GM11168 (cell line): ENCODE data around the gene FGF2.
"Not testable (repeated sequence)": the region's sequence is repeated elsewhere in the genome, so short reads cannot be mapped to it uniquely, and the experiment has no call there.

Experiments
- in situ Hi-C: fragments of 300-500 bp; cut with MboI; formaldehyde crosslinking; loops from one replicate; pipeline ENCODE4 v1.12.0; 2022; ENCODE audit warnings: low sequenced_read_pairs; ENCODE audit not compliant: unreplicated experiment

The FGF2 gene

DNA sequence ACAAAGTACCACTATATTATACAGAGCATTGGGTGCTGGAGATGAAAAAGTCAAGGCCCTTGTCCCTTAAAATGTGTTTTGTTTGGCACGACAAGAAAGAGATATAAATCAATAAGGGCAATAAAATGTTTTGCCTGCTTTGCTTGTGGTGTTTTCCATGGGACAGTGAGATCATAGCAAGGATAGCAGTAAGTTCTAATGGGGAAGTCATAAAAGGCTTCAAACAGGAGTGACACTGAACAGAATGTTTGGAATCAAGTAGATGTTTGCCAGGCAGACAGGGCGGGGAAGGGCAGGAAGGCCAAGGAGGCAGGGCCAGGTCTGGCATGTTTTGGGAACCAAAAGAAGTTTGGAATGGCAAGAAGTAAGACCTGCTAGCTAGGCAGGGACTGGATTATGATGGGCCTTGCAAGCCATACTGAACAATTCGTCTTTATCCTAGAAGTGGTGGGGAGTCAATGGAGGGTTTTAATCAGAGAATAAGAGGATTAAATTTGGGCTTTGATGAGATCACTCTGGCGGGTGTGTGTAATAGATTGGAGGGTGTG lies 16.4 kb downstream of the FGF2 start:
- in situ Hi-C loops, result no loop called here

DNA sequence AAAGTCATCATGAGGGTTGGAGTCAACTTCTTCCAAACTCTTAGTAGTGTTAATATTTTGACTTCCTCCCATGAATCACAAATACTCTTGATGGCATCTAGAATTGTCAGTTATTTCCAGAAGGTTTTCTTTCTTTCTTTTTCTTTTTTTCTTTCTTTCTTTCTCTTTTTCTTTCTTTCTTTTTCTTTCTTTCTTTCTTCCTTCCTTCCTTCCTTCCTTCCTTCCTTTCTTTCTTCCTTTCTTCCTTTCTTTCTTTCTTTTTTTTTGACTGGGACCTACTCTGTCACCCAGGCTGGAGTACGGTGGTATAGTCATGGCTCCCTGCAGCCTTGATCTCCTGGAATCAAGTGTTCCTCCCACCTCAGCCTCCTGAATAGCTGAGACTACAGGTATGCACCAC lies 17.8 kb downstream of the FGF2 start:
- in situ Hi-C loops, result not testable (repeated sequence)

DNA sequence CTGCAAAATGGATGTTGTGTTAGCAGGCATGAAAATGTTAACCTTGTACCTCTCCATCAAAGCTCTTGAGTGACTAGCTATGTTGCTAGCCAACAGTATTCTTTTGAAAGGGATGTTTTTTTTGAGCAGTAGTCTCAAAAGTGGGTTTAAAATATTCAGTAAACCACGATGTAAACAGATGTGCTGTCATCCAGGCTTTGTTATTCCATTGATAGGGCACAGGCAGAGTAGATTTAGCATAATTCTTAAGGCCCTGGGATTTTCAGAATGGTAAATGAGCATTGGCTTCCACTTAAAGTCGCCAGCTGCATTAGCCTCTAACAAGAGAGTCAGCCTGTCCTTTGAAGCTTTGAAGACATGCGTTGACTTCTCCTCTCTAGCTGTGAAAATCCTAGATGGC lies 18.4 kb downstream of the FGF2 start:
- in situ Hi-C loops, result no loop called here

DNA sequence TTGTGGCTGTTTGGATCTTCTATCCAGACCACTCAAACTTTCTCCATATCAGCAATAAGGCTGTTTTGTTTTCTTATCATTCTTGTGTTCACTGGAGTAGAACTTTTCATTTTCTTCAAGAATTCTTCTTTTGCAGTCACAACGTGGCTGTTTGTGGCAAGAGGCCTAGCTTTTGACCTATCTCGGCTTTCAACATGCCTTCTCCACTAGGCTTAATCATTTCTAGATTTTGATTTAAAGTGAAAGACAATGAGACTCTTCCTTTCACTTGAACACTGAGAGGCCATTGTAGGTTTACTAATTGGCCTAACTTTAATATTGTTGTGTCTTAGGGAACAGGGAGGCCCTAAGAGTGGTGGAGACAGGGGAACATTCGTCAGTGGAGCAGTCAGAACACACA lies 19.1 kb downstream of the FGF2 start:
- in situ Hi-C loops, result no loop called here

DNA sequence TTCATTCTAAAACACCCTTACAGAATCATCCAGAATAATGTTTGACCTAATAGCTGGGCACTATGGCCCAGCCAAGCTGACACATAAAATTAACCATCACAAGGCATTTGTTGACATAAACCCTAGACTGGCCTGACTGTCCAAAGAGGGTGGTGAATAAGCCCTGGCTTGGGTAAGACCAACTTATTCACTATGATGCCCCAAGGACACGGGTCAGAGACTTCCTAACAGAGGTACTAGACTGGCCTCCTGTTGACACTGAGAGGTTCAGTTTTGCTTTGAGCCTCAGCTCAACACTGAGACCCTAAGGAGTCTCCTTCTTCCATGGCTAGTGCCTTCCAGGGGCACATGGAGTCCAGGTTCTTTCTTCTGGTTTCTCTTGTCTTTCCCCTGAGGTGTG lies 21.3 kb downstream of the FGF2 start:
- in situ Hi-C loops, result no loop called here

DNA sequence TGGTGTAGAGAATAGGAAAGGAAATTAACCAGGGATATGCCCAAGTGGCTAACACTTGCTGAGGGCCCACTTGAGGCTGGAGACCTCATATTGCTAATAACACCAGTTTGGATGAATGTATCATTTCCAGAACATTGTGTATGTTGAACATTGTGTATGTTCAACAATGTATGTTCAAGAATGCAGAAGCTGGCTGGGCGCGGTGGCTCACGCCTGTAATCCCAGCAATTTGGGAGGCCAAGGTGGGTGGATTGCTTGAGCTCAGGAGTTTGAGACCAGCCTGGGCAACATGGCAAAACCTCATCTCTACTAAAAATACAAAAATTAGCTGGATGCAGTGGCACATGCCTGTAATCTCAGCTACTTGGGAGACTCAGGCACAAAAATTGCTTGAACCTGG lies 23.2 kb downstream of the FGF2 start:
- in situ Hi-C loops, result not testable (repeated sequence)

DNA sequence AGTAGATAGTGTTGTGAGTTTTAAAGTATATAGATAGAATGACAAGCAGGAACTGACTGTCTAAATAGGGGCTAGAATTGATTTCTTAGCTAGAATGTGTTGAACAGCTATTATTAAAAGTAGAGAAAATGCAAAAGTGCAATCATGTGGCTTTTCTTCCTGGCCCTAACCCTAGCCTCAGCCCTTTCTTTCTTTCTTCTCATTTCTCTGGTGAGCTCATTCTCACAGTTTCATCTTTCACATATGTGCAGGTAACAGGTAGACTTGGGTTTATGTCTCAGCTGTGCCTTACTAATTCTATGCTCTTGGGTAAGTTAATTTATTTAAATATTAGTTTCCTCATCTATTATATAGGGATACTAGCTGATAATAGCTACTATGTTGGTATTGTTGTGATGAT lies 24.9 kb downstream of the FGF2 start:
- in situ Hi-C loops, result no loop called here

DNA sequence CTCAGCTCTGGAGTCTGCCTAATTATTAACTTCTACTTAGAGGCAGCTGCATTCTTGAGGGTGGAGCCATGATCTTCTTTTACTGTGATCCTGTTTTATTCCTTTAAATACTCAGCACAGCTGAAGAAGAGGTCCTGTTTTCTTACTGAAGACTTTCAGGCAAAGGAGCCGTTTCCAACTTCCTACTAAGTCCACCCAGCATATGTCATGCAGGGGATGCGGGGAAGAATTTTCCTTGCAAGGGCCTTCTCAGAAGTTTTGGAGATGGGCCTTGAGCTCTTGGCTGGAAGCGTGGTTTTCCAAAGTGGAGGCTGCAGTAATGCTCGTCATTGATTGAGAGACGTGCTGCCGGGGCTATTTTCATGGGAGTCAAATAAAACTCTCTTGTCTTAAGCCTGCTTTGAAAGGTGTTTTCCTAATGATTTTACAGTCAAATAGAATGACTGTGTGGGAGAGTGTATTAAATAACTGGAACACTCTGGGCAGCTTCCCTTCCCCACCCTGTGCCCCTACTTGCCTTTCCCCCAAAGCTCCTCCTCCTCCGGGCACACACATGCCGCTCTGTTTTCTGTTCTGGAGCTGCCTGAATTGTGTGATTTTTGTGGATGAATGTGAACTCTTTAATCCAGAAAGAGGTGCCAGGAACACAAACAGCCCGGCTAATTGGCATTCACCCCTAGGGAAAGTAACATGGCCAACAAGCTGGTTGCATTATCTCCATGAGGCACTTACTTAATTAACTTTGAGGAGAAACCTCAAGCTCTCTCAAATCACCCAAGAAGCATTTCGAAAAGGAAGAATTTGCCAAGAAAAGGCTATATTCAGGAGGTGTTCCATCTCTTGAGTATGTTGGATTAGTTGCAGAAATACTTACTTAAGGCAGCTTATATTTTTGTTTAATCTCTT lies 28.1 kb downstream of the FGF2 start:
- in situ Hi-C loops, result no loop called here

DNA sequence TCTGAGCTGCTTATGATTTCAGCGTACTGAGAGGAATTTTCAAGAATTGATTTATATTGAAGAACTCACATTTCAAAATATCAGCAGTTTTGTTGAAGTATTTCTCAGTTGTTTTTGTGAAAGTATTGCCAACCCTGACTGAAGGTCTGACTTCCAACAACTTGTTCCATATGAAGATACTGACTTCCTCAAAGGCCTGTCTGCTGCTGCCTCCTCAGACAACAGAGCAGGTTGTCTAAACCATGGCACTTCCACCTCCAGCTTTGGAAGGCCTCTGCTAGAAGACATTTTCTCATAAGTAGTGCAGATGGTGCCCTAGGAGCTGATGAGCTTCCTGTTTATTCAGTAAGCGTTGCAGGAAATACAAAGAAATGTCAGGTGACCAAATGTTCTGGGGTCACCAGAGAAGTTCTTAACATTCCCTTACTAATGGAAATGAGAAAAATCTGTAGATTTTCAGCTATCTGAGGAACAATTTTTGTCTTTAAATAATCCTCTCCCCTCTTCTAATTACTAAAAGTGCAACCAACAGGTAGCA lies 28.8 kb downstream of the FGF2 start:
- in situ Hi-C loops, result no loop called here

DNA sequence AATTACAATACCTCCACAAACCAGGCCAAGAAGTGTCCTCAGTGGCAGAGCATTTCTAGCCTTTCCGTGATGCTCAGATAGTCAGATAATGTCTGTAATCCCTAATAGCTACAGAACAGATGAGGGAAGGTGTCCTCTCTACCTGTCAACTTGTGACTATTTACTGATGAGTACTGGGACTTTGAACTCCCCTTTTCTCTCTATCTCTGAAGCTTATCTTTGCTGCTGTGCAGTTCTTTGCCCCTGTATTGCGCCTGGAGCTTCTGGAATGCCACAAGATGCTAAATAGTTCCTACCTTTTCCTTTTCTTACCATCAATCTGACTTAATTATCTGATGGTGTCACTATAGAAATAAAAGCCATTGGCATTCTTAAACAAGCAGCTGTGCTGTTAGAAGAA lies 30.5 kb downstream of the FGF2 start:
- in situ Hi-C loops, result no loop called here

DNA sequence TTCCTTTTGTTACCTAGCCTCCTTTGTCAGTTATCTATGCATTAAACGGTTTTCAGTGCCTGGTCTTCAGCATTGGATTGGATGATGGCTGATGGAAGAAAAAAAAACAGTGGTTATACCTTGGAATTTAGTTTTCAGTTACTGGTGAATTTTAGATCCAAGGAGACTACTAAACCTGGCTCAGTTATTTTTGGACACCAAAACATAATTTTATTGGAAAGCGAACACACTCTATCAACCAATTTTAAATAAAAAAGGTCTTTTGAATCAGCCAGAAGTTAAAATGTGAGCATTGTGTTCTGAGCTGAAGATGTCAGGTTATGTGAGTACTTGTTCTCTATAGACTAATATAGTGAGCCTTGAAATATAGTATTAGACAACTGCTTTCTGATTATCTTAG lies 32.1 kb downstream of the FGF2 start:
- in situ Hi-C loops, result no loop called here

DNA sequence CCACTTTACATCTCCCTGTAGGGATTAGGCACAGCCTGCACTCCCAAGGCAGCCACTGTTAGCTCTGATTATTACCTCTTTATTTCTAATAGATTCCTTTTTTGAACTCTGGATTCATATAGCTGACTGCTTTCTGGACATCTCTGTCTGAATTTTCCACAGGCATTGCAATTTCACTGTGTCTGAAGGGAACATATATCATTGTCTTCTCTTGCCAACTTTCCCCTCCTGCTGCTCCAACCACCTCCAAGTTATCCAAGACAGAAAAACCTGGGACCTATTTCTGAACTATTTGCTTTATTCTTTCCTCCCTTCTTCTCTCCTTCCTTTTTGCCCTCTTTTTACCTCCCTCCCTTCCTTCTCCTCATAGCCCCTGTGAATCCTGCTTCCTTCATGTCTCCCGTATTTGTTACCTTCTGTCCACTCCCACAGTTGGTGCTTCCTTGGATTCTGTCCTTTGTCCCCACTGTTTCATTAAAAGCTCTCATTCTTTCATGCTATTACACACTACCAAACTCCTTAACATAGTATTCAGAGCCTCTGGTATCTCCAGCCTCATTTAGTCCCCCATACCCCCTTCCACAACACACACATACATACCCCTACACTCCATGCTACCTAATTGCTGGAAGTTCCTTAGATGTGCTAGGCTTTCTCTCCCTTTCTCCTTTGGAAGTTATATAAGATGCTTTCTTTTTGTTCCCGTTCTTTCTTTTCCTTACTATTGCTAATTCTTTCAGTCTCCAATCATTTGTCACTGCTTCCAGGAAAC lies 34.7 kb downstream of the FGF2 start:
- in situ Hi-C loops, result no loop called here

DNA sequence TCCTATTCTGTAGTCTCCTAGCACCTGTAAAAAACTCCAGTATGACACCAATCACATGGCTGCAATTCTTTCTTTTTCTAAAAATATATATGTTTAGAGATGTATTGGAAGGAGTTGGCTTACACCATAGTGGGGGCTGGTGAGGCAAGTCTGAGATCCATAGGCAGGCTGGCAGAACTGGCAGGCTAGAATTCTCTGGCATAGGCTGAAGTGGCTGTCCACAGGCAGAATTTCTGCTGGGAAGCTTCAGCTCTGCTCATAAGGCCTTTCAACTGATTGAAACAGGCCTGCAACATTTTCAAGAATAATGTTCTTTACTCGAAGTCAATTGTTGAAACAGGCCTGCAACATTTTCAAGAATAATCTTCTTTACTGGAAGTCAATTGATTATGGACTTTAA lies 37.0 kb downstream of the FGF2 start:
- in situ Hi-C loops, result no loop called here

DNA sequence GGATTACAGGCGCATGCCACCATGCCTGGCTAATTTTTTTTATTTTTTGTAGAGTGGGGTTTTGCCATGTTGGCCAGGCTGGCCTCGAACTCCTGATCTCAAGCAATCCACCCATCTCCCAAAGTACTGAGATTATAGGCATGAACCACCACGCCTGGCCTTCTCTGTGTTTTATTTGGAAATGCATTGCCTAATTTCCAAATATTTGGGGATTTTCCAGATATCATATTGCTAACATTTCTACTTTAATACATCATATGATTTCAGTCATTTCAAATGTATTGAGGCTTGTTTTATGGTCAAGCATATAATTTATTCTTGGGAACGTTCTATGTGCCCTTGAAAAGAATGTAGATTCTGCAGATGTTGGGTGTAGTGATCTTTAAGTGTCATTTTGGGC lies 38.8 kb downstream of the FGF2 start:
- in situ Hi-C loops, result no loop called here

DNA sequence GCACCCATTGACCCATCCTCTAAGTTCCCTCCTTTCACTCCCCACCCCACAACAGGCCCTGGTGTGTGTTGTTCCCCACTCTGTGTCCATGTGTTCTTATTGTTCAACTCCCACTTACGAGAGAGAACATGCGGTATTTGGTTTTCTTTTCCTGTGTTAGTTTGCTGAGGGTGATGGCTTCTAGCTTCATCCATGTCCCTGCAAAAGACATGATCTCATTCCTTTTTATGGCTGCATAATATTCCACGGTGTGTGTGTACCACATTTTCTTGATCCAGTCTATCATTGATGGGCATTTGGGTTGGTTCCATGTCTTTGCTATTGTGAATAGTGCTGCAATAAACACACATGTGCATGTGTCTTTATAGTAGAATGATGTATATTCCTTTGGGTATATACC lies 41.6 kb downstream of the FGF2 start:
- in situ Hi-C loops, result not testable (repeated sequence)

DNA sequence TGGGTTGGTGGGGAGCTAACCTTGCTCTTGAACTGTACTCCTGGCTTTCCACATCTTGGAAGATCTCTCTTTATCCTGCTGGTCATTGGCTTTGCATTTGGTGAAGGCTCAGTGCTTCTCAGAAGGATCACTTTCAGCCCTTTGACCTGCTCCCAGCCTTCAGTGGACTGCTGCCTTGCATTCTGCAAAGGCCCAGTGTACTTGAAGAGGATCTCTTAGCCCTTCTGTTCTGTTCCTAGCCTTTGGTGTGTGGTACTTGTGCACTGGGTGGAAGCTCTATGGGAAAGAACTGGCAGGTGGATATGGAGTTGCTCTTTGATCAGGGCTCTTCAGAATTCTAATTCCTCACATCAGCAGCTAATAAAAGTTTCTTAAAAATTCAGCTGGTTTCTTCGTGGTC lies 46.5 kb downstream of the FGF2 start:
- in situ Hi-C loops, result no loop called here

DNA sequence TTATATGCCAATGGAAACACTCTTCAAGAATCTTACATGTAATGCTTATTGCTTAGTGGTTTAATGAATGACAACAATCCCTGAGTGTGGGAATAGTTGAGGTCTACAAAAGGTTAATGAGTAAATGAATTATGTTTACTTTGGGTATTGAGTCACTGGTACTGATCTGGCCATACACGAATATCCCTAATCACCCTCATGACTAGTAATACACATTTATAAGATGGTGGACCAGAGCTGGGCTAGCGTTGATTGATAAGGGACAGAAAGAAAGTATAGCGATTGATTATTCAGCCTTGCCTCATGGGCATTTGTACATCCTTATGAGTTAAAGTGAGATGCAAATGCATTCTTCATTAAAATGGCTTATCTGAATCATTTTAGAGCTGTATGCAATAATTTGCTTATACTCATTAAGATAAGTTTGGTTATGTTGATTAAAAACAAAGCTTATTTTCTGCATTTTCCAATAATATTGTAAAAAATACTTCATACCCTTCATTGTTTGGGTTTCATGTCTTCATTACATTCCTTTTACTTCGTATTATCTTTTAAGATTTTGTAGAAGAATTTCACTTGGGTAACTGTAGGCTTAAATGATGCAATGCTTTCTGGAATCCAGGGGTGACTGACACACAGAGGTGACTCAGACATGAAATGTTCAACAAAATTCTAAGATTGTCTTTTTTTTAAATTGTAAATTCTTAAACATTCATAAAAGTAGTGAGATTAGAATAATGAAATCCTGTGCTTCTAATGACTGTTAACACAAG lies 47.4 kb downstream of the FGF2 start:
- in situ Hi-C loops, result no loop called here

DNA sequence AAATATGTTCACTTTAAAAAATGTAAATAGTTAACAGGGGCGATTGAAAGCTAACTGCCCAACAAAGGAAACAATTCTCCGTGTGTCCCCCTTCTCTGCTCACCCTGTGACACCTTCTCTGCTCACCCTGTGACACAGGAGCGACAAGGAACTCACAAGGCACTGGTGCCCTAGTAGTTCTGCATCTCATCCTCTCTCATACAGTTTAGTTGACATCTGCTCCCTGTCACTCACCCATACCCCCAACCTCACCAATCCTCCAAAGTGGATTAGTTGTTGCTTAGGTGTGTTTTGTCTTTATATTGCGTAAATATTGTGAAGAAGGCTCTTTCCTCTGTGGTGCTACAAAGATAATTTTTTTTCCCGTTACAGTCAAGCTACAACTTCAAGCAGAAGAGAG lies 49.3 kb downstream of the FGF2 start:
- in situ Hi-C loops, result no loop called here

DNA sequence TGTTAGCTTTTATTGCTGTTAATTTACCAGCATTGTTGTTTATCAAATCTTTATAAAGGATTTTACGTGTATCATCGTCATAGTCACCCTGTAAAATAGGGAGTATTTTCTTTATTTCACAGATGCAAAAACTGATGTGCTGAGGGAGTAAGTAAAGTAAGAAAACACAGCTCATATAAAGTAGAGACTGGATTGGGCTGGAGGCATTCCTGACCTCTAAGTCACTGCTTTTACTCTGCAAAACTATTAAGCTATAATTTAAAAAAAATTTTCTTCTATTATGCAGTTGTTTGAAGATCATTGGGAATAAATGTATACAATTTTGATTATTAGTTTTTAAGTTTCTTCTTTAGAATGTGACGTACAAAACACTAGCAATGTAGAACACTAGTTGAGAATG lies 49.8 kb downstream of the FGF2 start:
- in situ Hi-C loops, result no loop called here

DNA sequence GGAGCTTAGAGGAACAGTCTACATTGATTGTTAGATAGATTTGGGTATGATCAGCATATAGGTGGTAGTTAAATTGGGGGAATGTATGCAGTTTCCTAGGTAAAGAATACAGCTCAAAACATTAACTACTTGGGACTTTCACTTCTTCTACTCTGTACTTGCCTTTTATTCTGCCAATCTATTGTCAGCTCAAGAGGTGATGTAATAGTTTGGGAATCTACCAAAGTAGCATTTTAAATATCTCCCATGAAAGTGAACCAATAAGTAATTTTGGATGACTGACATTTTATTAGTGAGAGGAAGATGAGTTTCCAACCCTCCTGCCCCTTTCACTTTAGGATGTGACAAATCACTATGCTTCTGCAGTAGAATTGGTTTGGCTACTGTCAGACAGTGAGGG lies 52.4 kb downstream of the FGF2 start:
- in situ Hi-C loops, result no loop called here
